ENCODE data around the gene IL26.

The IL26 gene

DNA sequence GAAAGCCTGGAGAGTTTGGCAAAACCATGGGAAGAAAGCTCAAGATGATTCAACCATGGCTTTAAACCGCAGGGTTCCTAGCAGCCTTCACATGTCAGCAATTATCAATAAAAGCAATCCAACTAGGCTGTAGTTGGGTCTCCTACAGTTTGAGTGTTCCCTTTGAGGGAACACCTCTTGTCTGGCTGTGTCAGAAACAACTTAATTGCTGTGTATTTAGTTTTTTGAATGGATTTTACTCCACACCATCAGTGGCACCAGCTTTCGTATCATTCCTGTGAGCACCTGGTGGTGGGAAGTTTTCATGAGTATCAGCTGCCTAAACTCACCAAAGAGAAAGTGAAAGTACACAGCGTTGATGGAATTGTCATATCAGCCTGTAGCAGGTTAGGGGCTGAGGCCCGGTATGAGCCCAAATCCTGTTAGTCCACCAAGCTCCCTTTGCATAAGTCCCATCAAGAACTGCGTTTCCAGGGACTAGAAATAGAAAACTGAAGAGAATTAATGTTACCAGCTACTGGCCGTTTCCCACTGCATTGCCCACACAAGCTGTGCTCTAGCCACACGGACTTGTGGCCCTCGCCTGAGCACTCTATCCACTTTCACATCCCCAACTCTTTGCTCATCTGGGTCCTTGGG lies 10.9 kb upstream of the IL26 start:
- Histone ChIP-seq H3K79me2 (ENCODE audit: control insufficient read depth, low read length) (no peaks in the 10 kb centered on the region), H3K4me2 (ENCODE audit: low read length) (peak overlapping the region; percentile 43), H3K9me3 (ENCODE audit: control insufficient read depth, insufficient read depth, low read length) (no peaks in the 10 kb centered on the region), H3F3A (ENCODE audit: control insufficient read depth, insufficient read depth) (no peaks in the 10 kb centered on the region), H3K4me3 (ENCODE audit: low read length) (peak overlapping the region; percentile 17; the same call in 1 of the 2 replicates), H3K9me2 (replicated peaks; ENCODE audit: control insufficient read depth, low read length) (no peaks in the 10 kb centered on the region), H3K27me3 (ENCODE audit: control insufficient read depth, low read length) (no peaks in the 10 kb centered on the region), H3K36me3 (ENCODE audit: control insufficient read depth, low read length) (no peaks in the 10 kb centered on the region), H4K20me1 (ENCODE audit: control insufficient read depth, insufficient read depth, low read depth, low read length) (no peaks in the 10 kb centered on the region), H3K4me1 (ENCODE audit: control insufficient read depth, low read length) (peaks cover 10% of the 10 kb centered on the region), H3K27ac (ENCODE audit: low read depth, low read length) (no peak overlapping the region)
- TF ChIP-seq CTCF (IDR thresholded peaks at IDR 0.05; ENCODE audit: low read depth, low read length, poor library complexity, severe bottlenecking) (no peak), EZH2phosphoT487 (IDR thresholded peaks at IDR 0.05; ENCODE audit: borderline replicate concordance, low read length) (no peak)

DNA sequence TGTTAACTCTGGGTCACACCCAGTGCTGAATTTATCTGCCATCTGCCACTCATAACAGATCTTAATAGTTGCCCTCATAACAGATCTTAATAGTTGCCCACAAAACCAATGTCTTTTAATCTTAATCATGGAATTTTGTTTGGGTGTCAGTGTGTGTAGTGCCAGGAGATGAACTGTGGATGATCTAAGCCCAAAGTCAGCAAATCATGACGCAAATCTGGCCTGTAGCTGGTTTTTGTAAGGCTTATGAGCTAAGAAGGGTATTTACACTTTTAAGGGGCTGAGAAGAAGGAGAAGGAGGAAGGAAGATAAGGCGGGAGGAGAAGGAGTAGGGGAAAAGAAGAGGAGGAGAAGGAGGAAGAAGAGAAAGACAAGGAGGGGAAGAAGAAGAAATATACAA lies 10.0 kb upstream of the IL26 start:
- Histone ChIP-seq H3K9me2 (replicated peaks; ENCODE audit: control insufficient read depth, low read length) (no peaks in the 10 kb centered on the region), H3F3A (ENCODE audit: control insufficient read depth, insufficient read depth) (no peaks in the 10 kb centered on the region), H3K79me2 (ENCODE audit: control insufficient read depth, low read length) (no peaks in the 10 kb centered on the region), H3K4me3 (ENCODE audit: low read length) (no peak overlapping the region), H3K27ac (ENCODE audit: low read depth, low read length) (no peak overlapping the region), H3K27me3 (ENCODE audit: control insufficient read depth, low read length) (no peaks in the 10 kb centered on the region), H4K20me1 (ENCODE audit: control insufficient read depth, insufficient read depth, low read depth, low read length) (no peaks in the 10 kb centered on the region), H3K4me2 (ENCODE audit: low read length) (no peak overlapping the region), H3K36me3 (ENCODE audit: control insufficient read depth, low read length) (no peaks in the 10 kb centered on the region), H3K4me1 (ENCODE audit: control insufficient read depth, low read length) (peaks cover 4% of the 10 kb centered on the region; the same call in 1 of the 2 replicates), H3K9me3 (ENCODE audit: control insufficient read depth, insufficient read depth, low read length) (no peaks in the 10 kb centered on the region)
- TF ChIP-seq EZH2phosphoT487 (IDR thresholded peaks at IDR 0.05; ENCODE audit: borderline replicate concordance, low read length) (no peak), CTCF (IDR thresholded peaks at IDR 0.05; ENCODE audit: low read depth, low read length, poor library complexity, severe bottlenecking) (no peak)

DNA sequence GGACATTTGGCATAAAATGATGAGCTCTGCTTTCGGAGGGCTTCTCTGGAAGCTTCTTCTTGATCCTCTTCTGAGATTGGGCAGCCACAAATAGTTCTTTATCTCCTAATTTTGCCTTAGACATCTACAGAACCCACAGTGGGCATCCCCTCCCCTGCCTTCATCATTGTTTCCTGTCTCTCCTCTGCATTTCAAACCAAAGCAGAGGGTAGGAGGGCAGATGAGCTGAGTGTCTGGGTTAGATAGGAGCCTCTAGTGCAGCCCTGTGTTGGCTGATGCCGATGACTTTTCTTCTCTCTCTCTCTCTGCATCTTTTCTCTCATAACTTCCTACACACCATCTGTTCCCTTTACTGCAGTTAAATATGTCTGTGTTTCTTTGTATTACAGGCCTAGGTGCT lies 8.5 kb upstream of the IL26 start:
- Histone ChIP-seq H3K4me3 (ENCODE audit: low read length) (no peak overlapping the region), H4K20me1 (ENCODE audit: control insufficient read depth, insufficient read depth, low read depth, low read length) (no peaks in the 10 kb centered on the region), H3K9me2 (replicated peaks; ENCODE audit: control insufficient read depth, low read length) (no peaks in the 10 kb centered on the region), H3K4me2 (ENCODE audit: low read length) (no peak overlapping the region), H3K27ac (ENCODE audit: low read depth, low read length) (no peak overlapping the region), H3F3A (ENCODE audit: control insufficient read depth, insufficient read depth) (no peaks in the 10 kb centered on the region), H3K4me1 (ENCODE audit: control insufficient read depth, low read length) (peaks cover 4% of the 10 kb centered on the region; the same call in 1 of the 2 replicates), H3K36me3 (ENCODE audit: control insufficient read depth, low read length) (no peaks in the 10 kb centered on the region), H3K79me2 (ENCODE audit: control insufficient read depth, low read length) (no peaks in the 10 kb centered on the region), H3K27me3 (ENCODE audit: control insufficient read depth, low read length) (no peaks in the 10 kb centered on the region), H3K9me3 (ENCODE audit: control insufficient read depth, insufficient read depth, low read length) (no peaks in the 10 kb centered on the region)
- TF ChIP-seq EZH2phosphoT487 (IDR thresholded peaks at IDR 0.05; ENCODE audit: borderline replicate concordance, low read length) (no peak), CTCF (IDR thresholded peaks at IDR 0.05; ENCODE audit: low read depth, low read length, poor library complexity, severe bottlenecking) (no peak)
